ENCODE results near the gene ZNF710. TPM values are rescaled to one million over a fixed set of nuclear protein-coding genes. Genes with fewer than 3 reads are reported as not detected.

ZNF710 gene
- total RNA-seq, 1 donor from 2014 or later = 129 TPM

DNA sequence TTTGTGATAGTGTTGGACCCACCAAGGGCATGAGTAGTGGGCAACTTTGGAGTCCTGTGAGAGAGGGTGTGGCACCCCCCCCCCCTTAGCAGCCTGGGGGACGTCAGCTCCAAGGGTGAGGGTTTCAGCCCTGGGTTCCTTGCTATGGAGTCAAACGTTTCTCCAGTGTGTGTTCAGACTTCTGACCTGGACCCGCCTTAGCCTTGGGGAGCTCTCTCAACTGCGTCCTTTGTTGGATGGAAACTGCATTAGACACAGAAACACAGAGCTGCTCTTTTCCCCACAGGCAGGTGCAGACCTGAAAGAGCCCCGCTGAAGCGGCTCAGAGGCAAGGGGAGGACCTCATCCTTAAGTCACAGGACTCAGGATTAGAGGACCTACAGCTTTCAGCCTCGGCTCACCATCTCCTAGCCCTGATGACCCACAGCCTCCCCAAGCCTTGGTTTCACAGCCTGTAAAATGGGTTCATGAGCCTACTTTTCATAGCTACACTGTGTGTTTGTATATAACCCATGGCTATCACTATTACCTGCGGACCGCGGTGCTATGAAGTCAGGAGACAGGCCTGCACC is 19.9 kb downstream of the ZNF710 start:
- Mint-ChIP-seq H3K36me3 (ENCODE audit: low read depth, unreplicated experiment) (peaks cover 17% of the 10 kb centered on the region), H3K4me1 (ENCODE audit: unreplicated experiment) (peaks cover 70% of the 10 kb centered on the region), H3K27me3 (ENCODE audit: unreplicated experiment) (peaks cover 12% of the 10 kb centered on the region), H3K4me3 (ENCODE audit: unreplicated experiment) (peak overlapping the region; percentile 81), H3K9me3 (ENCODE audit: unreplicated experiment) (no peaks in the 10 kb centered on the region), H3K27ac (ENCODE audit: unreplicated experiment) (peak overlapping the region; percentile 95)
- DNase-seq (ENCODE audit: low spot score) = no peak
- TF ChIP-seq CTCF (IDR thresholded peaks at IDR 0.05; ENCODE audit: unreplicated experiment) = no peak

DNA sequence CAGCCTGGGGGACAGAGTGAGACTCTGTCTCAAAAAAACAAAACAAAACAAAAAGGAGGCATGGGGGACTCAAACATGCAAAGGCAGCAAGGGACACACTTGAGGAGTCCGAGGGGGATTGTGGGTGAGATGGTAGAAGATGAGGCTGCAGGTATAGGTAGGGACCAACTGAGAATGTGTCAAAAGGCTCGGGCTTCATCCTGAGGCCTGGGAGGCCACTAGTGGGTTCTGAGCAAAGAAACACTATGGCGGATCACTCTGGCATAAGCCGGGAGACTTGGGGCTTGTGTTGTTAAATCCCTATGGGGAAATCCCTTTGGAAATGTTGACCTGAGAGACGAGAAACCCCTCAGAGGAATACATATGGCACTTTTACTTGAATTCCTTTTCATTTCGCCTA is 21.2 kb downstream of the ZNF710 start:
- TF ChIP-seq CTCF (IDR thresholded peaks at IDR 0.05; ENCODE audit: unreplicated experiment) = no peak
- Mint-ChIP-seq H3K4me1 (ENCODE audit: unreplicated experiment) (peaks cover 59% of the 10 kb centered on the region), H3K27ac (ENCODE audit: unreplicated experiment) (peak overlapping the region; percentile 75), H3K9me3 (ENCODE audit: unreplicated experiment) (no peaks in the 10 kb centered on the region), H3K27me3 (ENCODE audit: unreplicated experiment) (peaks cover 12% of the 10 kb centered on the region), H3K36me3 (ENCODE audit: low read depth, unreplicated experiment) (peaks cover 17% of the 10 kb centered on the region), H3K4me3 (ENCODE audit: unreplicated experiment) (peak overlapping the region; percentile 57)
- DNase-seq (ENCODE audit: low spot score) = no peak

DNA sequence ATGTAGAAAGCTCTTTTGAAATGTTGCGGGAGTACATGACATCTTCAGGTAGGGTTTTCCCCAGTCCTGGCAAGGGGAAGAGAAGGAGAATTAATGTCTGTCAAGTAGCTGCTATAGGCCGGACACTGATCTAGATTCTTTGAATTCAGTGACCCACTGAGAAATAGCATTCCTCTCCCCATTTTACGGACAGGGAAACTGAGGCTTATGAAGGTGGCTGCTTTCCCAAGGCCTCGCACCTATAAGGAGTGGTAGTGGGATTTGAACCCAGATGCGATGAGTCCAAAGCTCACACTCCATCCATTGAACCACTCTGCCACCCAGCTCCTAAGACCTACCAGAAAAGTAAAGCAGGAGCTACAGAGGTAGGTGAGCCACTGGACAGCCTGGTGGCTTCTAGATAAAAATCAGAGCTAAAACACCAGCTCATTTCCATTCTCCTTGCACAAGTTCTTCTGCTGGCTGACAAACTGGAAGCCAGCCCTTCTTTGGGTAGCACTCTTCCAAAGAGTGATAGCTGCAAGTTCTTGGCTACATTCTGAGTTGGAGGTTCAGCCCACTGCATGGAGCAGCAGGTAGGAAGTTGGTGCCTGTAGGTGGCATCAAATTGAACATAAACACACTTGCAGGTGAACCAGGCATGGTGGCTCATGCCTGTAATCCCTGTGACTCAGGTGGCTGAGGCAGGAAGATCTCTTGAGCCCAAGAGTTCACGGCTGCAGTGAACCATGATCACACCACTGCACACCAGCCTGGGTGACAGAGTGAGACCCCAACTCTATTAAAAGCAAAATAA is 22.0 kb downstream of the ZNF710 start:
- Mint-ChIP-seq H3K27ac (ENCODE audit: unreplicated experiment) (no peak overlapping the region), H3K27me3 (ENCODE audit: unreplicated experiment) (peaks cover 12% of the 10 kb centered on the region), H3K4me3 (ENCODE audit: unreplicated experiment) (no peak overlapping the region), H3K4me1 (ENCODE audit: unreplicated experiment) (peaks cover 52% of the 10 kb centered on the region), H3K9me3 (ENCODE audit: unreplicated experiment) (no peaks in the 10 kb centered on the region), H3K36me3 (ENCODE audit: low read depth, unreplicated experiment) (peaks cover 17% of the 10 kb centered on the region)
- no peak for DNase-seq (ENCODE audit: low spot score)
- TF ChIP-seq CTCF (IDR thresholded peaks at IDR 0.05; ENCODE audit: unreplicated experiment) = no peak

GRCh38 chr15:90024406-90024805 is 23.3 kb downstream of the ZNF710 start:
- DNase-seq (ENCODE audit: low spot score) = no peak
- Mint-ChIP-seq H3K9me3 (ENCODE audit: unreplicated experiment) (no peaks in the 10 kb centered on the region), H3K27me3 (ENCODE audit: unreplicated experiment) (peaks cover 8% of the 10 kb centered on the region), H3K4me3 (ENCODE audit: unreplicated experiment) (no peak overlapping the region), H3K36me3 (ENCODE audit: low read depth, unreplicated experiment) (peaks cover 20% of the 10 kb centered on the region), H3K4me1 (ENCODE audit: unreplicated experiment) (peaks cover 48% of the 10 kb centered on the region), H3K27ac (ENCODE audit: unreplicated experiment) (peak overlapping the region; percentile 44)
- no peak for TF ChIP-seq CTCF (IDR thresholded peaks at IDR 0.05; ENCODE audit: unreplicated experiment)

GRCh38 chr15:90025489-90026033 is 24.4 kb downstream of the ZNF710 start:
- H3K9me3 Mint-ChIP-seq (ENCODE audit: unreplicated experiment) = no peaks in the 10 kb centered on the region
- TF ChIP-seq CTCF (IDR thresholded peaks at IDR 0.05; ENCODE audit: unreplicated experiment) = no peak
- H3K4me1 Mint-ChIP-seq (ENCODE audit: unreplicated experiment) = peaks cover 45% of the 10 kb centered on the region
- peaks cover 8% of the 10 kb centered on the region for H3K27me3 Mint-ChIP-seq (ENCODE audit: unreplicated experiment)
- DNase-seq (ENCODE audit: low spot score) = no peak
- H3K36me3 Mint-ChIP-seq (ENCODE audit: low read depth, unreplicated experiment) = peaks cover 20% of the 10 kb centered on the region
- no peak overlapping the region for H3K4me3 Mint-ChIP-seq (ENCODE audit: unreplicated experiment)
- H3K27ac Mint-ChIP-seq (ENCODE audit: unreplicated experiment) = no peak overlapping the region
